Immature natural killer cell (primary cell): ENCODE data around the gene LACRT. TPM values are rescaled to one million over a fixed set of nuclear protein-coding genes. Genes with fewer than 3 reads are reported as not detected.

Experiments used
- DNase-seq, 3 donors: peaks; one replicate each; pipeline ENCODE4 v3.0.0; 2022; ENCODE audit warnings: mixed read lengths in 1 of 3
- H3K27ac Mint-ChIP-seq, 6 donors: one replicate each; pipeline ENCODE4 v1.8.0; 2020; ENCODE audit warnings: mixed read lengths in 6 of 6, mild to moderate bottlenecking in 5 of 6, inconsistent platforms in 4 of 6, moderate library complexity in 3 of 6
- H3K27me3 Mint-ChIP-seq, 3 donors: one replicate each; pipeline ENCODE4 v1.8.0; 2020 to 2021; ENCODE audit warnings: low read depth in 3 of 3, mild to moderate bottlenecking in 3 of 3, mixed read lengths in 3 of 3, moderate library complexity in 3 of 3, inconsistent platforms in 1 of 3
- H3K36me3 Mint-ChIP-seq, 3 donors: one replicate each; pipeline ENCODE4 v1.8.0; 2020; ENCODE audit warnings: mixed read lengths in 3 of 3, inconsistent platforms in 2 of 3, mild to moderate bottlenecking in 2 of 3
- H3K4me1 Mint-ChIP-seq, 2 donors: one replicate each; pipeline ENCODE4 v1.8.0; 2020; ENCODE audit warnings: inconsistent platforms in 2 of 2, mild to moderate bottlenecking in 2 of 2, mixed read lengths in 2 of 2, moderate library complexity in 1 of 2
- H3K4me3 Mint-ChIP-seq, 5 donors: one replicate each; pipeline ENCODE4 v1.8.0; 2020; ENCODE audit warnings: mild to moderate bottlenecking in 5 of 5, mixed read lengths in 5 of 5, inconsistent platforms in 3 of 5, moderate library complexity in 3 of 5
- H3K9me3 Mint-ChIP-seq, 6 donors: one replicate each; pipeline ENCODE4 v1.8.0; 2020; ENCODE audit warnings: mild to moderate bottlenecking in 6 of 6, mixed read lengths in 6 of 6, inconsistent platforms in 4 of 6, moderate library complexity in 3 of 6
- polyA plus RNA-seq, 3 donors: library from polyadenylated mRNA; unstranded; fragments of 300-500 nt; fragmentation: Illumina TruSeq; gene quantifications; one replicate each; pipeline ENCODE4 v1.2.3, GENCODE V29; 2021

The LACRT gene
- polyA plus RNA-seq, 3 donors from 2014 or later, result not detected

DNA sequence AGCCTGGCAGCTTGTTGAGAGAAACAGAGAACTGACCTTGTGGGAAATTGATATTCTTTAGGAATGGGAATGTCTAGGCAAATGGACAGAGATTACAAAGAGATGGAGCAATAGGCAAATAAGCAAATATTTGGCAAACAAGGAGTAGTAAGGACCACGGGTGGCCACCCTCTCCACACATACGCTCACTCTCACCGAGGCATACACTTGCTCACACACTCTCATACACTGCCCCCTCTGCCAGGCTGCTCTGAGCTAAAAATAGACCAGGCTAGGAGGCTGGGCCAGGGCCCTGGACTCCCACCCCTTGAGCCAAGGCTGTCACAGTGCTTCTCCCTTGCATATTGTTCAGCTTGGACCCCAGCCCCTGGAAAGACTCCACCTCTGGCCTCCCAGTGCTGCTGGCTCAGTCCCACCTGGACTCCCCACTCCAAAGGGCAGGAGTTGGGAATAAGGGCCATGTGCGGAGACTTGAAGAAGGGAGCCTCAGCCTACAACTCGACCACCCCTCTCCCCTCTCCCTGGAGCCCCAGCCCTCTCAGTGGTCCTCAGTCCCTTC, 47.3 kb downstream of the LACRT start:
- H3K9me3 Mint-ChIP-seq, result no peaks in the 10 kb centered on the region
- H3K36me3 Mint-ChIP-seq, result peaks cover 0 to 4% (median 0%) of the 10 kb centered on the region in 3 donors
- H3K4me1 Mint-ChIP-seq, result peaks cover 0 to 6% of the 10 kb centered on the region in 2 donors
- H3K27me3 Mint-ChIP-seq, result peaks cover 14 to 26% (median 25%) of the 10 kb centered on the region in 3 donors
- no peak overlapping the region for H3K4me3 Mint-ChIP-seq
- DNase-seq, result no peak
- no peak overlapping the region for H3K27ac Mint-ChIP-seq

GRCh38 chr12:54586620-54587019, 48.1 kb downstream of the LACRT start:
- Mint-ChIP-seq H3K36me3 (peaks cover 0 to 4% (median 0%) of the 10 kb centered on the region in 3 donors), H3K4me3 (peak overlapping the region in 1 of 5 donors; percentile 4), H3K4me1 (peaks cover 0 to 6% of the 10 kb centered on the region in 2 donors), H3K27ac (no peak overlapping the region), H3K9me3 (no peaks in the 10 kb centered on the region), H3K27me3 (peaks cover 14 to 26% (median 25%) of the 10 kb centered on the region in 3 donors)
- DNase-seq, result no peak

- H3K27ac Mint-ChIP-seq, result no peak overlapping the region
- H3K4me1 Mint-ChIP-seq, result peaks cover 0 to 6% of the 10 kb centered on the region in 2 donors
- H3K9me3 Mint-ChIP-seq, result no peaks in the 10 kb centered on the region
- H3K4me3 Mint-ChIP-seq, result no peak overlapping the region
- DNase-seq, result no peak
- H3K36me3 Mint-ChIP-seq, result peaks cover 0 to 4% (median 0%) of the 10 kb centered on the region in 3 donors
- peaks cover 10 to 23% (median 23%) of the 10 kb centered on the region in 3 donors for H3K27me3 Mint-ChIP-seq
Observed at GRCh38 chr12:54585243-54585642, 49.5 kb downstream of the LACRT start.

GRCh38 chr12:54584128-54584527, 50.6 kb downstream of the LACRT start:
- no peak overlapping the region for H3K27ac Mint-ChIP-seq

GRCh38 chr12:54583726-54584125, 51.0 kb downstream of the LACRT start:
- H3K9me3 Mint-ChIP-seq, result no peaks in the 10 kb centered on the region
- H3K36me3 Mint-ChIP-seq, result no peaks in the 10 kb centered on the region
- H3K27ac Mint-ChIP-seq, result no peak overlapping the region
- peaks cover 5 to 7% of the 10 kb centered on the region in 2 donors for H3K4me1 Mint-ChIP-seq
- no peak overlapping the region for H3K4me3 Mint-ChIP-seq
- peaks cover 7 to 15% (median 12%) of the 10 kb centered on the region in 3 donors for H3K27me3 Mint-ChIP-seq
- DNase-seq, result no peak

More at GRCh38 chr12:54584128-54584527, 50.6 kb downstream of the LACRT start:
- H3K9me3 Mint-ChIP-seq, result no peaks in the 10 kb centered on the region
- peaks cover 8 to 19% (median 16%) of the 10 kb centered on the region in 3 donors for H3K27me3 Mint-ChIP-seq
- DNase-seq, result no peak
- peaks cover 7 to 8% of the 10 kb centered on the region in 2 donors for H3K4me1 Mint-ChIP-seq
- H3K36me3 Mint-ChIP-seq, result no peaks in the 10 kb centered on the region
- H3K4me3 Mint-ChIP-seq, result no peak overlapping the region

DNA sequence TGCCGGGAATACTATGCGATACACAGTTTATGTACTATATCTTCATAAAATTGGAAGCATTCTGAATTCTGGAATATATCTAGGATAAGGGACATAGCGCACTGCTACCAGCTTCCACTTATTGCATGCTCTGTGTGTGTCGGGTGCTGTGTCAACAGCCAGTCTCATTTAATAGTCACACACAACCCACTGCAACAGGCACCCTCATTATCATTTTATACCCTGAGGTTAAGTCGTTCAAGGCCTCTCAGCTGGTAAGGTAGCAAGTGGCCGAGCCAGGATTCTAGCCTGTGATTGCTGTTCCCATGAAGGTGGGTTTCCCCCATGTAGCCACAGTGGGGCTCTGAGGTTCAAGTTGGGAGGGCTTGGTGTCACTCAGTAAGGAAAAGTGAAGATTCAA, 53.3 kb downstream of the LACRT start:
- H3K4me1 Mint-ChIP-seq, result peaks cover 5 to 7% of the 10 kb centered on the region in 2 donors
- peaks cover 3 to 10% (median 5%) of the 10 kb centered on the region in 3 donors for H3K27me3 Mint-ChIP-seq
- H3K36me3 Mint-ChIP-seq, result peaks cover 0 to 10% (median 7%) of the 10 kb centered on the region in 3 donors
- H3K27ac Mint-ChIP-seq, result no peak overlapping the region
- no peaks in the 10 kb centered on the region for H3K9me3 Mint-ChIP-seq
- no peak overlapping the region for H3K4me3 Mint-ChIP-seq
- no peak for DNase-seq

Other genes with a start within 250 kb of the LACRT start
- 100 to 1,000 TPM in 1 of 3 donors, 10 to 100 TPM in 2; 26.2 to 119 (median 65.5) TPM for gene ITGA5, start 215.6 kb downstream of the LACRT start, polyA plus RNA-seq
- gene GTSF1, start 161.3 kb downstream of the LACRT start, polyA plus RNA-seq, result 10 to 100 TPM; 14.1 to 22.7 (median 16.6) TPM
- 100 to 1,000 TPM in 2 of 3 donors, 10 to 100 TPM in 1; 90.8 to 138 (median 137) TPM for gene NCKAP1L, start 137.1 kb downstream of the LACRT start, polyA plus RNA-seq
- under 1 TPM in 2 of 3 donors, not detected in 1; 0.18 to 0.56 TPM for gene PDE1B, start 85.3 kb downstream of the LACRT start, polyA plus RNA-seq
- gene PPP1R1A, start 46.2 kb downstream of the LACRT start, polyA plus RNA-seq, result not detected
- not detected for gene DCD, start 13.5 kb upstream of the LACRT start, polyA plus RNA-seq
- gene MUCL1, start 219.6 kb upstream of the LACRT start, polyA plus RNA-seq, result under 1 TPM in 1 of 3 donors, not detected in 2; 0.69 TPM